H9 (cell line): Measurements from ENCODE around the gene ENO4. TPM values are rescaled to one million over a fixed set of nuclear protein-coding genes. Genes with fewer than 3 reads are reported as not detected.

Source experiments
- DNase-seq: peaks from one replicate; pipeline ENCODE4 v3.0.0-alpha.2; 2017
- H2AFZ ChIP-seq: one replicate; pipeline ENCODE4 v1.6.1; 2013; ENCODE audit warnings: mild to moderate bottlenecking, low read length, control low read depth, moderate library complexity
- H2AK5ac ChIP-seq: 2 replicates; pipeline ENCODE4 v1.6.1; 2013; ENCODE audit warnings: low read length, control low read depth, mixed read lengths; ENCODE audit not compliant: insufficient read length
- H2BK120ac ChIP-seq: one replicate; pipeline ENCODE4 v1.6.1; 2013; ENCODE audit warnings: low read depth, mild to moderate bottlenecking, low read length, control low read depth, inconsistent platforms; ENCODE audit not compliant: poor library complexity, severe bottlenecking
- H2BK12ac ChIP-seq: 2 replicates; pipeline ENCODE4 v1.6.1; 2013; ENCODE audit warnings: low read length, control low read depth, mixed read lengths, low read depth; ENCODE audit not compliant: insufficient read length
- H2BK15ac ChIP-seq: 2 replicates; pipeline ENCODE4 v1.6.1; 2013; ENCODE audit warnings: low read depth, low read length, control low read depth
- H2BK20ac ChIP-seq: one replicate; pipeline ENCODE4 v1.6.1; 2013; ENCODE audit warnings: low read depth, mild to moderate bottlenecking, low read length, control low read depth, inconsistent platforms; ENCODE audit not compliant: poor library complexity, severe bottlenecking
- H2BK5ac ChIP-seq: 2 replicates; pipeline ENCODE4 v1.6.1; 2013; ENCODE audit warnings: low read length, control low read depth, mixed read lengths; ENCODE audit not compliant: insufficient read length
- H3K14ac ChIP-seq: 2 replicates; pipeline ENCODE4 v1.6.1; 2013; ENCODE audit warnings: low read length, control low read depth; ENCODE audit not compliant: insufficient read depth
- H3K18ac ChIP-seq: 2 replicates; pipeline ENCODE4 v1.6.1; 2013; ENCODE audit warnings: low read depth, mild to moderate bottlenecking, mixed read lengths, low read length, control low read depth; ENCODE audit not compliant: insufficient read length
- H3K23ac ChIP-seq: 2 replicates; pipeline ENCODE4 v1.6.1; 2013; ENCODE audit warnings: low read length, control low read depth, mixed read lengths, low read depth; ENCODE audit not compliant: insufficient read length
- H3K23me2 ChIP-seq: 2 replicates; pipeline ENCODE4 v1.6.1; 2013; ENCODE audit warnings: low read depth, mild to moderate bottlenecking, mixed read lengths, low read length, control low read depth; ENCODE audit not compliant: insufficient read length, poor library complexity, severe bottlenecking
- H3K27ac ChIP-seq: 2 replicates; pipeline ENCODE4 v1.5.1; 2013; ENCODE audit warnings: low read length, control low read depth, mixed read lengths, low read depth; ENCODE audit not compliant: insufficient read length
- H3K27me3 ChIP-seq: 2 replicates; pipeline ENCODE4 v1.6.1; 2013; ENCODE audit warnings: low read length, control low read depth, inconsistent platforms; ENCODE audit not compliant: insufficient read depth
- H3K4ac ChIP-seq: 2 replicates; pipeline ENCODE4 v1.6.1; 2013; ENCODE audit warnings: low read depth, mild to moderate bottlenecking, control low read depth, inconsistent platforms, low read length, moderate library complexity
- H3K4me1 ChIP-seq: 2 replicates; pipeline ENCODE4 v1.6.1; 2013; ENCODE audit warnings: low read length, control low read depth, inconsistent platforms; ENCODE audit not compliant: insufficient read depth
- H3K4me2 ChIP-seq: 2 replicates; pipeline ENCODE4 v1.6.1; 2013; ENCODE audit warnings: low read length, control low read depth, mixed read lengths; ENCODE audit not compliant: insufficient read length, insufficient read depth
- H3K56ac ChIP-seq: 2 replicates; pipeline ENCODE4 v1.6.1; 2013; ENCODE audit warnings: low read depth, mild to moderate bottlenecking, mixed read lengths, low read length, control low read depth; ENCODE audit not compliant: insufficient read length
- H3K79me1 ChIP-seq: 2 replicates; pipeline ENCODE4 v1.6.1; 2013; ENCODE audit warnings: low read depth, mild to moderate bottlenecking, moderate library complexity, low read length, control low read depth, inconsistent platforms; ENCODE audit not compliant: insufficient read depth, poor library complexity, severe bottlenecking
- H3K79me2 ChIP-seq: 2 replicates; pipeline ENCODE4 v1.6.1; 2013; ENCODE audit warnings: low read length, control low read depth, inconsistent platforms; ENCODE audit not compliant: insufficient read depth
- H3K9ac ChIP-seq: 2 replicates; pipeline ENCODE4 v1.6.1; 2013; ENCODE audit warnings: low read length, control low read depth, mixed read lengths; ENCODE audit not compliant: insufficient read length; ENCODE audit errors: extremely low read depth
- H3K9me3 ChIP-seq: one replicate; pipeline ENCODE4 v1.6.1; 2013; ENCODE audit warnings: low read depth, low read length, inconsistent platforms; ENCODE audit not compliant: control insufficient read depth
- H3T11ph ChIP-seq: one replicate; pipeline ENCODE4 v1.6.1; 2013; ENCODE audit warnings: mild to moderate bottlenecking, low read length, control low read depth, inconsistent platforms
- H4K20me1 ChIP-seq: one replicate; pipeline ENCODE4 v1.6.1; 2013; ENCODE audit not compliant: control insufficient read depth, insufficient read length, insufficient read depth
- H4K5ac ChIP-seq: 2 replicates; pipeline ENCODE4 v1.6.1; 2013; ENCODE audit warnings: low read depth, mild to moderate bottlenecking, mixed read lengths, low read length, control low read depth; ENCODE audit not compliant: insufficient read length
- H4K8ac ChIP-seq: replicated peaks from 2 replicates; pipeline ENCODE4 v1.6.1; 2013; ENCODE audit warnings: low read length, control low read depth, mixed read lengths, low read depth; ENCODE audit not compliant: insufficient read length
- H4K91ac ChIP-seq: 2 replicates; pipeline ENCODE4 v1.6.1; 2013; ENCODE audit warnings: low read depth, mild to moderate bottlenecking, moderate library complexity, mixed read lengths, low read length, control low read depth; ENCODE audit not compliant: insufficient read length
- H3K27ac Mint-ChIP-seq, 3 experiments: 2 replicates in 2 of 3; 3 replicates in 1 of 3; pipeline ENCODE4 v1.8.0; 2020 to 2021; ENCODE audit warnings: mixed read lengths in 3 of 3, mild to moderate bottlenecking in 1 of 3, moderate library complexity in 1 of 3
- H3K27me3 Mint-ChIP-seq: 2 replicates; pipeline ENCODE4 v1.8.0; 2021; ENCODE audit warnings: low read depth, mild to moderate bottlenecking, moderate library complexity, mixed read lengths
- H3K36me3 Mint-ChIP-seq, 3 experiments: 2 replicates in 2 of 3; 3 replicates in 1 of 3; pipeline ENCODE4 v1.8.0; 2020 to 2021; ENCODE audit warnings: low read depth in 3 of 3, mixed read lengths in 3 of 3; ENCODE audit not compliant: insufficient read depth in 1 of 3
- H3K4me1 Mint-ChIP-seq, 2 experiments: 2 replicates each; pipeline ENCODE4 v1.8.0; 2020; ENCODE audit warnings: mixed read lengths in 2 of 2
- H3K4me3 Mint-ChIP-seq, 2 experiments: 2 replicates in 1 of 2; 3 replicates in 1 of 2; pipeline ENCODE4 v1.8.0; 2020 to 2021; ENCODE audit warnings: mild to moderate bottlenecking in 2 of 2, mixed read lengths in 2 of 2, moderate library complexity in 1 of 2
- H3K9me3 Mint-ChIP-seq, 2 experiments: 2 replicates in 1 of 2; 3 replicates in 1 of 2; pipeline ENCODE4 v1.8.0; 2020; ENCODE audit warnings: mild to moderate bottlenecking in 2 of 2, mixed read lengths in 2 of 2, moderate library complexity in 1 of 2
- CTCF ChIP-seq: fragments of 200-600 bp; sonication (generic); conservative IDR thresholded peaks from 3 replicates; pipeline ENCODE4 v1.8.0; 2021; ENCODE audit warnings: antibody characterized with exemption, mild to moderate bottlenecking
- WGBS: extraction: QIAGEN DNeasy Blood & Tissue Kit; methylation state at CpG from one replicate; pipeline ENCODE4 v1.1.7; 2013; ENCODE audit warnings: missing lambda C conversion rate, low lambda C conversion rate, mixed read lengths; ENCODE audit not compliant: insufficient read length; ENCODE audit errors: extremely low coverage; 5-methylcytosine and 5-hydroxymethylcytosine counted together
- total RNA-seq: library from RNA; stranded (reverse); gene quantifications from 2 replicates; pipeline ENCODE4 v1.2.1, GENCODE V29; 2021

Gene ENO4
- total RNA-seq, 1 experiment from 2014 or later = 0.26 TPM

- Histone ChIP-seq H2AK5ac (no peak overlapping the region), H2BK12ac (no peak overlapping the region), H3K23me2 (no peaks in the 10 kb centered on the region), H4K5ac (no peak overlapping the region), H3K23ac (no peak overlapping the region), H3K4me2 (no peak overlapping the region), H2BK120ac (no peak overlapping the region), H4K20me1 (peaks cover 3% of the 10 kb centered on the region), H3K9ac (no peak overlapping the region), H3K14ac (no peak overlapping the region), H2BK5ac (no peak overlapping the region), H4K91ac (no peak overlapping the region), H2AFZ (no peak overlapping the region), H3K4me1 (peaks cover 12% of the 10 kb centered on the region; the same call in 1 of the 2 replicates), H3K18ac (no peak overlapping the region), H3K27me3 (no peaks in the 10 kb centered on the region), H3K27ac (no peak overlapping the region), H2BK15ac (no peak overlapping the region), H3K79me2 (no peaks in the 10 kb centered on the region), H4K8ac (no peak overlapping the region), H3K56ac (no peak overlapping the region), H2BK20ac (no peak overlapping the region), H3K9me3 (no peaks in the 10 kb centered on the region), H3K79me1 (no peaks in the 10 kb centered on the region), H3T11ph (no peak overlapping the region), H3K4ac (no peak overlapping the region)
- Mint-ChIP-seq H3K36me3 (peaks cover 0 to 6% (median 0%) of the 10 kb centered on the region in 3 experiments; a peak in 2 of 7 replicates), H3K27ac (peak overlapping the region; percentile 7 to 73 (median 73); a peak in 5 of 7 replicates), H3K27me3 (peaks cover 6% of the 10 kb centered on the region), H3K4me3 (peak overlapping the region in 1 of 2 experiments; percentile 18; a peak in 3 of 5 replicates), H3K9me3 (no peaks in the 10 kb centered on the region), H3K4me1 (peaks cover 72 to 73% of the 10 kb centered on the region in 2 experiments)
- no CpG with 5 or more reads among the region's 4 CpGs for WGBS
- peak; percentile 84 for DNase-seq
- no peak for TF ChIP-seq CTCF
Observed at GRCh38 chr10:116836083-116836482, 13.2 kb upstream of the ENO4 start.
